ENCODE measurements around the gene PDE9A.

DNA sequence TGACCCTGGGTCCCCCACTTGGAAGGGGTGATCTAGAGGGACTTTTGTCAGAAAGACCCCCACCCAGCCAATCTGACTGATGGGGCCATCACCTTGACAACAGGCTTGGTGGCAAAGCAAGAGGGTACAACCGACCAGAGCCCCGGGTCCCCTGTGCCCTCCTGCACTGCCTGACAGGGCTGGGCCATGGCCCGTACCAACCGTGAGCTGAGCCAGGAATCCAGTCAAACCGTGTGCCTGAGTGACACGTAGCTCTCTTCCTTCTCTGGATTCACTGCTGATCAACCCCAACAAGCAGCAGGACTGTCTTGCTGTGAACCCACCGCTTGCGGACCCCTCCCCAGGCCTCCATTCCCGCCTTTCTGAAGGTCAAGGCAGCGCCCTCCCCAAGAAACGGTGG, 27.0 kb downstream of the PDE9A start:
- TF ChIP-seq, protein P1, sequence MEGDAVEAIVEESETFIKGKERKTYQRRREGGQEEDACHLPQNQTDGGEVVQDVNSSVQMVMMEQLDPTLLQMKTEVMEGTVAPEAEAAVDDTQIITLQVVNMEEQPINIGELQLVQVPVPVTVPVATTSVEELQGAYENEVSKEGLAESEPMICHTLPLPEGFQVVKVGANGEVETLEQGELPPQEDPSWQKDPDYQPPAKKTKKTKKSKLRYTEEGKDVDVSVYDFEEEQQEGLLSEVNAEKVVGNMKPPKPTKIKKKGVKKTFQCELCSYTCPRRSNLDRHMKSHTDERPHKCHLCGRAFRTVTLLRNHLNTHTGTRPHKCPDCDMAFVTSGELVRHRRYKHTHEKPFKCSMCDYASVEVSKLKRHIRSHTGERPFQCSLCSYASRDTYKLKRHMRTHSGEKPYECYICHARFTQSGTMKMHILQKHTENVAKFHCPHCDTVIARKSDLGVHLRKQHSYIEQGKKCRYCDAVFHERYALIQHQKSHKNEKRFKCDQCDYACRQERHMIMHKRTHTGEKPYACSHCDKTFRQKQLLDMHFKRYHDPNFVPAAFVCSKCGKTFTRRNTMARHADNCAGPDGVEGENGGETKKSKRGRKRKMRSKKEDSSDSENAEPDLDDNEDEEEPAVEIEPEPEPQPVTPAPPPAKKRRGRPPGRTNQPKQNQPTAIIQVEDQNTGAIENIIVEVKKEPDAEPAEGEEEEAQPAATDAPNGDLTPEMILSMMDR (IDR thresholded peaks at IDR 0.05), result no peak
- TF ChIP-seq POLR2A (IDR thresholded peaks at IDR 0.05), result no peak
